Mammary epithelial cell (primary cell): ENCODE data around the gene TREM1.

Experiments used
- EZH2 ChIP-seq: IDR thresholded peaks from 2 replicates; pipeline ENCODE4 v1.6.1; 2012; ENCODE audit warnings: low read length, inconsistent platforms, borderline replicate concordance
- TF ChIP-seq, protein P1 (sequence below), 2 donors: IDR thresholded peaks in 1 of 2; conservative IDR thresholded peaks in 1 of 2; 2 replicates each; pipeline ENCODE4 v1.5.1; 2011 to 2012; ENCODE audit warnings: inconsistent platforms in 2 of 2, low read length in 2 of 2, mild to moderate bottlenecking in 2 of 2, control low read depth in 1 of 2, low read depth in 1 of 2; ENCODE audit not compliant: insufficient read depth in 1 of 2; ENCODE audit errors: extremely low read depth in 1 of 2

DNA sequence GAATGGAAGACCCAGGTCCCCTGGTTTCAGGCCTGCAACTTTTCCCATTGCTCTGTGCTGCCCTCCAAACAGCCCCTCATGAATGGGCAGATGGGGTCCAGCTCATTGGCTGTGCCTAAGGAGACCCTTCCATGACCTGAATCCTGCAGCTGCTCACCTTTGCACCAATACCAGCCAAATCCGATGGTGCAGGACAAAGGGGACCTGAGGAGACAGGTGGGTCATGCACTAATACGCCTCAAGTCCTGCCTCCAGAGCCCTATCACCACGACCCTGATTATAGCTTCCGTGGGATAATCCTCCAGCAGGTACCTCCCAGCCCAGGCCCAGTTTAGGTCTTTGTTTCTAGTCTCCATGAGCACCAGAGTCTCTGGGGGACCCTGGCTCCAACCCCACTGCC, 16.8 kb downstream of the TREM1 start:
- TF ChIP-seq, protein P1, sequence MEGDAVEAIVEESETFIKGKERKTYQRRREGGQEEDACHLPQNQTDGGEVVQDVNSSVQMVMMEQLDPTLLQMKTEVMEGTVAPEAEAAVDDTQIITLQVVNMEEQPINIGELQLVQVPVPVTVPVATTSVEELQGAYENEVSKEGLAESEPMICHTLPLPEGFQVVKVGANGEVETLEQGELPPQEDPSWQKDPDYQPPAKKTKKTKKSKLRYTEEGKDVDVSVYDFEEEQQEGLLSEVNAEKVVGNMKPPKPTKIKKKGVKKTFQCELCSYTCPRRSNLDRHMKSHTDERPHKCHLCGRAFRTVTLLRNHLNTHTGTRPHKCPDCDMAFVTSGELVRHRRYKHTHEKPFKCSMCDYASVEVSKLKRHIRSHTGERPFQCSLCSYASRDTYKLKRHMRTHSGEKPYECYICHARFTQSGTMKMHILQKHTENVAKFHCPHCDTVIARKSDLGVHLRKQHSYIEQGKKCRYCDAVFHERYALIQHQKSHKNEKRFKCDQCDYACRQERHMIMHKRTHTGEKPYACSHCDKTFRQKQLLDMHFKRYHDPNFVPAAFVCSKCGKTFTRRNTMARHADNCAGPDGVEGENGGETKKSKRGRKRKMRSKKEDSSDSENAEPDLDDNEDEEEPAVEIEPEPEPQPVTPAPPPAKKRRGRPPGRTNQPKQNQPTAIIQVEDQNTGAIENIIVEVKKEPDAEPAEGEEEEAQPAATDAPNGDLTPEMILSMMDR (conservative IDR thresholded peaks at IDR 0.05 in 1 of 2, IDR thresholded peaks at IDR 0.05 in 1 of 2; ENCODE audit: extremely low read depth in 1 of 2, insufficient read depth in 1 of 2, low read depth in 1 of 2, low read length in 2 of 2): no peak
- TF ChIP-seq EZH2: no peak
